Measurements from ENCODE around the gene SLC18A3.

SLC18A3 gene

DNA sequence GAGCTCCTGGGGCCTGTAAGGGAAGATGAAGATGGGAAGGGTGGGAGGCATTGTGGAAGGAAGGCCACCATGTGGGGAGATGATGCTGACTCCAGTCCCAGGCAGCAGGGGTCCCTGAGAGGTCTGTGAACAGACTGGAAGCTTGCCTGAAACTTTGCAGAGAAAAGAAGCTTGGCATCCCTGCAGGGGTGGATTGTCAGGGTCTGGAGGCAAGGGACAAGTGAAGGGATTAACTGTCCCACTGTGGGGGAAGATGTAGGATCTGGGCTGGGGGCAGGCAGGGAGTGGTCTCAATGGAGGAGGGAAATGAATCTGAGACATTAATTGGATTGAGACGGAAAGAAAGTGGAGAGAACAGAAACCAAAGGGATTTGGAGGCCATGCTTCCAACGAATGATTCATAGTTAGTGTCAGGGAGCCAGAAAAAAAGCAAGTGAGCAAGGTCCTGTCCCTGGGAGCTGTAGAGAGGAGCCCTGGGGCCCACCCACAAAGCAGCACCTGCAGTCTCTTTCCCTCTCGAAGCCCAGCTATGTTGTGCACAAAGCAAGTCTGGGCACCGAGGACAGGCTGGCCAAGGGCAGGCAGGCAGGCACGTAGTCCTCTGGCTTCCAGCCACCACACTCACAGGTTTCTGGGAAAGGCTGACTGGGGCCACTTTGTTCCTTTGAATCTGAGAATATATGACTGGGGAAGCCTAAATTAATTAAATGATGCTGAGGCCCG, 4.7 kb upstream of the SLC18A3 start:
- H3K36me3 ChIP-seq = no peaks in the 10 kb centered on the region
- H3K27me3 ChIP-seq = peaks cover 100% of the 10 kb centered on the region
- H3K27ac ChIP-seq = no peak overlapping the region
- TF ChIP-seq, protein P1, sequence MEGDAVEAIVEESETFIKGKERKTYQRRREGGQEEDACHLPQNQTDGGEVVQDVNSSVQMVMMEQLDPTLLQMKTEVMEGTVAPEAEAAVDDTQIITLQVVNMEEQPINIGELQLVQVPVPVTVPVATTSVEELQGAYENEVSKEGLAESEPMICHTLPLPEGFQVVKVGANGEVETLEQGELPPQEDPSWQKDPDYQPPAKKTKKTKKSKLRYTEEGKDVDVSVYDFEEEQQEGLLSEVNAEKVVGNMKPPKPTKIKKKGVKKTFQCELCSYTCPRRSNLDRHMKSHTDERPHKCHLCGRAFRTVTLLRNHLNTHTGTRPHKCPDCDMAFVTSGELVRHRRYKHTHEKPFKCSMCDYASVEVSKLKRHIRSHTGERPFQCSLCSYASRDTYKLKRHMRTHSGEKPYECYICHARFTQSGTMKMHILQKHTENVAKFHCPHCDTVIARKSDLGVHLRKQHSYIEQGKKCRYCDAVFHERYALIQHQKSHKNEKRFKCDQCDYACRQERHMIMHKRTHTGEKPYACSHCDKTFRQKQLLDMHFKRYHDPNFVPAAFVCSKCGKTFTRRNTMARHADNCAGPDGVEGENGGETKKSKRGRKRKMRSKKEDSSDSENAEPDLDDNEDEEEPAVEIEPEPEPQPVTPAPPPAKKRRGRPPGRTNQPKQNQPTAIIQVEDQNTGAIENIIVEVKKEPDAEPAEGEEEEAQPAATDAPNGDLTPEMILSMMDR (IDR thresholded peaks at IDR 0.05) = no peak
- H3K4me1 ChIP-seq (ENCODE audit: control insufficient read depth in 1 of 2, insufficient read depth in 1 of 2, low read depth in 1 of 2, low read length in 1 of 2) = no peaks in the 10 kb centered on the region
- H3K4me3 ChIP-seq (ENCODE audit: low read depth in 1 of 2, low read length in 1 of 2) = no peak overlapping the region
- no peaks in the 10 kb centered on the region for H3K9me3 ChIP-seq

DNA sequence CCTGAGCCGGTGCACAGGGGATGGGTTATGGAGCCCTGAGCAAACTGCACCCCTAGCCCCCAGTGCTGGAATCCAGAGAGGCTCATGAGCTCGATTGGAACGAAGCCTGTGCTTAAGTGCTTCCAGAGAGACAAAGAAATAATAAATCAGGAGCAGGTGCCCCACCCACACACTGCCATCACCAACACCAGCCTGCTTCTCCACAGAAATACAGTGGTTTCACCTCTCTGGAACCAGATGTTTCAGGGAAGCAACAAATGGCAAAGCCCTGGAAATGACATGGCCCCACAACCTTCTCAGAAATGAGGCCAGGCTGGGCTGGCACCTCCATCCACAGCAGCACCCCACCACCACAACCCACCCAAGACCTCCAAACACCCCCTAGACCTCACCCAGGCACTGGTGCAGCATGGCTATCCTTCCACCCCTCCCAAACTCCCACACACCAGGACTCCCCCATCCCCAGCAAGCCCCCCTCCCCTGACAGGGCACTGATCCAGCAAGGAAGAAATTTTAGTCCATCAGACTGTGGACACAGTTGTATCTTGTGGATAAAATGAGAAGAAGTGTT, 4.1 kb upstream of the SLC18A3 start:
- no peak overlapping the region for H3K27ac ChIP-seq
- no peaks in the 10 kb centered on the region for H3K36me3 ChIP-seq
- no peaks in the 10 kb centered on the region for H3K4me1 ChIP-seq (ENCODE audit: control insufficient read depth in 1 of 2, insufficient read depth in 1 of 2, low read depth in 1 of 2, low read length in 1 of 2)
- TF ChIP-seq, protein P1 (IDR thresholded peaks at IDR 0.05) = no peak
- H3K9me3 ChIP-seq = no peaks in the 10 kb centered on the region
- peaks cover 100% of the 10 kb centered on the region for H3K27me3 ChIP-seq
- no peak overlapping the region for H3K4me3 ChIP-seq (ENCODE audit: low read depth in 1 of 2, low read length in 1 of 2)

DNA sequence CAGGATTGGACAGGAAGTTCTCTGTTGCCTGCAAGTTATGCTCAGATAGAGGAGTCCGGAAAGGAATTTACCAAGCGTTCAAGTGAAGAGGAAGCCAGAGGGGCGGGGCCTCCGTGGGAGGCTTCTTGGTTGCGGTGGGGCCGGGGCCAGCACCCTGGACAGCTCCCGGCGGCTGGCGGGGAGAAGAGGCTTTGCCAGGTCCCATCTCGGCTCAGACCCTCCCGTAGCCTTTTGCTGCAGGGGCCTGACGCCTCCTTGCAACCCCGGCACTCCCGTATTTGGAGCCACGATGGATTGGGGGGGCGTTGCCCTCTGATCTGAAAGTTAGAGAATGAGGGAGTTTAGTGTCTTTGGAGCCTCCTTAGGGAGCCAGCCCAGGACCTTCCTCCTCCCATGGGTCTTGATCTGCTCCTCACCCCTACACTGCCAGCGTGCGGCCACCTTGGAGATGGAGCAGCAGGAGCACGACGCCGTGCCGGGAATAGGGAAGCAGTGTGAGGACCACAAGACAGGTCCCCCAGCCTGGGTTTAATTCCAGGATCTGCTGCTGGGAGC, 3.1 kb upstream of the SLC18A3 start:
- H3K27me3 ChIP-seq = peaks cover 100% of the 10 kb centered on the region
- H3K4me3 ChIP-seq (ENCODE audit: low read depth in 1 of 2, low read length in 1 of 2) = no peak overlapping the region
- TF ChIP-seq, protein P1 (IDR thresholded peaks at IDR 0.05) = no peak
- H3K4me1 ChIP-seq (ENCODE audit: control insufficient read depth in 1 of 2, insufficient read depth in 1 of 2, low read depth in 1 of 2, low read length in 1 of 2) = no peaks in the 10 kb centered on the region
- no peaks in the 10 kb centered on the region for H3K36me3 ChIP-seq
- H3K9me3 ChIP-seq = no peaks in the 10 kb centered on the region
- no peak overlapping the region for H3K27ac ChIP-seq

DNA sequence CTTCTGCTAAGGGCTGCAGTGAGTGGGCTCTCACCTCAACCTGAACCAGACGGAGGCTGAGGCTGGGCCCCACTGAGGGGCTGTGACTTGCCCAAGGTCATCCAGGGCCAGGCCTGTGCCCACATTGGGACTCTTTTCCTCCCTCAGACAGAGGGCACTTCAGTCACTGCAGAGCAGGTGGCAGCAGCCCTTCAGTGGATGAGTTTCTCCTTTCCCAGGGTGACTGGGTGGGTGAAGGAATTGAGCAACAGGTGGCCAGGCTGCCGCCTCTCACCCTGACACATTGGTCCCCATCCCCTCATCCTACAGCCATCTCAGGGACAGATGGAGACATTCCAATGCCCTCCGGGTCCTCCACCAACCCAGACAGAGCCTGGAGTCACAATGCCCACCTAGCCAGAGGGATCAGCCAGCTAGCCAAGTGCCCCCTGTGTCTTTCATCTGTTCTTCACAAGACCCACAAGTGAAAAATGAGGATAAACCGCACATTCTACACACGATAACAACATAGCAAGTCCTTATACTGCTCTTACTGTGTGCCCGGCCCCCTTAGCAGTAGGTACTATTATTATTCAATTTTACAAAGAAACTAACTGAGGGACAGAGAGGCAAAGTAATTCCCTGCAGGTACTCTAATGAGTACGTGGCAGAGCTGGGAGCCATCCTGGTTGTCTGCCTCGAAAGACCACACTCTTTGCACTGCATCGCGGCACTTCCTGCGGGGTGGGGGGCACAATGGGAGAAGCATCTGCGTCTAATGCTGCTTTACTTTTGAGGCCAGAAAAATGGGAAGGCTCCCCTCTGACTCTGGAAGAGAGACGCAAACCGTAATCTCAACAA, 1.7 kb upstream of the SLC18A3 start:
- Histone ChIP-seq H3K27ac (no peak overlapping the region), H3K4me3 (ENCODE audit: low read depth in 1 of 2, low read length in 1 of 2) (no peak overlapping the region), H3K27me3 (peaks cover 100% of the 10 kb centered on the region), H3K36me3 (no peaks in the 10 kb centered on the region), H3K9me3 (no peaks in the 10 kb centered on the region), H3K4me1 (ENCODE audit: control insufficient read depth in 1 of 2, insufficient read depth in 1 of 2, low read depth in 1 of 2, low read length in 1 of 2) (no peaks in the 10 kb centered on the region)
- TF ChIP-seq, protein P1 (IDR thresholded peaks at IDR 0.05) = no peak

DNA sequence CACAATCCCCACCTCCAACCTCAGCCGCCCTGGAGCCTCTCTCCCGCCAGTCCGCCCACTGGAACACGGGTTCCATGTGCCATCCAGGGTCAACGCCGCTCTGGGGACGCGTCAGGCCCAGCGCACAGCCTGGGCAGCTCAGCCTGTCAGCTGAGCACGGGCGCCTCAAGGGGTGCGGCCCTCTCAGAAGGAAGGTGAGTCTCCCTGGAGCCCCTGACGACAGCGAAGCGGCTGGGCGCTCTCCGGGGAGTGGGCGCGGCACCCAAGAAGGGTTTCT, 1.2 kb upstream of the SLC18A3 start:
- TF ChIP-seq, protein P1 (IDR thresholded peaks at IDR 0.05) = no peak
- H3K36me3 ChIP-seq = no peaks in the 10 kb centered on the region
- H3K27me3 ChIP-seq = peaks cover 100% of the 10 kb centered on the region
- no peak overlapping the region for H3K27ac ChIP-seq
- H3K4me1 ChIP-seq (ENCODE audit: control insufficient read depth in 1 of 2, insufficient read depth in 1 of 2, low read depth in 1 of 2, low read length in 1 of 2) = no peaks in the 10 kb centered on the region
- no peak overlapping the region for H3K4me3 ChIP-seq (ENCODE audit: low read depth in 1 of 2, low read length in 1 of 2)
- H3K9me3 ChIP-seq = no peaks in the 10 kb centered on the region

Measured in neutrophil (primary cell).